HG03439 (cell line): ENCODE data around the gene ACCS.

Source experiments
- ATAC-seq: cut with Tn5 transposase; IDR thresholded peaks from one replicate; pipeline ENCODE4 v1.9.1; 2021; ENCODE audit warnings: mild to moderate bottlenecking, moderate library complexity; ENCODE audit not compliant: unreplicated experiment

Gene ACCS

GRCh38 chr11:44133335-44133946 is 67.4 kb downstream of the ACCS start:
- ATAC-seq, result no peak
